HG03378 (cell line): Measurements from ENCODE around the gene PRKAB2.
"Not testable (repeated sequence)": the region's sequence is repeated elsewhere in the genome, so short reads cannot be mapped to it uniquely, and the experiment has no call there.

Experiments
- ATAC-seq: cut with Tn5 transposase; IDR thresholded peaks from one replicate; pipeline ENCODE4 v1.9.1; 2021; ENCODE audit warnings: mild to moderate bottlenecking, moderate library complexity; ENCODE audit not compliant: unreplicated experiment

PRKAB2 gene

GRCh38 chr1:147111381-147112130 is 60.7 kb downstream of the PRKAB2 start:
- no peak for ATAC-seq

- ATAC-seq: no peak
These were observed 61.4 kb downstream of the PRKAB2 start for GRCh38 chr1:147110872-147111271.

- ATAC-seq: no peak
These were observed 61.8 kb downstream of the PRKAB2 start for GRCh38 chr1:147110434-147110833.

GRCh38 chr1:147109762-147110161 is 62.5 kb downstream of the PRKAB2 start:
- ATAC-seq: no peak

GRCh38 chr1:147109041-147109440 is 63.2 kb downstream of the PRKAB2 start:
- ATAC-seq: no peak

GRCh38 chr1:147106407-147106881 is 65.8 kb downstream of the PRKAB2 start:
- not testable (repeated sequence) for ATAC-seq

GRCh38 chr1:147105909-147106308 is 66.4 kb downstream of the PRKAB2 start:
- no peak for ATAC-seq
